Ovary (tissue), 3 donors: ENCODE results near the gene CTBP2.

Experiments used
- CTCF ChIP-seq, 3 donors: fragments of 450-650 bp in 2 of 3; fragments of 200-600 bp in 1 of 3; IDR thresholded peaks; one replicate each; pipeline versions ENCODE4 v1.5.1 to v1.8.0; 2016 to 2022; ENCODE audit warnings: antibody characterized with exemption in 3 of 3, mild to moderate bottlenecking in 1 of 3
- EP300 ChIP-seq: sonication (generic); formaldehyde crosslinking; IDR thresholded peaks from one replicate; pipeline ENCODE4 v1.6.1; 2017; ENCODE audit warnings: antibody characterized with exemption
- POLR2A ChIP-seq: fragments of 450-650 bp; IDR thresholded peaks from one replicate; pipeline ENCODE4 v1.6.1; 2017; ENCODE audit warnings: antibody characterized with exemption, mild to moderate bottlenecking, moderate library complexity
- donor health status: DM: no; HTN: no; CAD: no.

- TF ChIP-seq CTCF (IDR thresholded peaks at IDR 0.05) (no peak), EP300 (no peak), POLR2A (no peak)
Observed at GRCh38 chr10:125208854-125209565, 48.6 kb upstream of the CTBP2 start.
